Measurements from ENCODE around the gene DOP1B.

Gene DOP1B

GRCh38 chr21:36163750-36164741 lies 7.4 kb downstream of the DOP1B start:
- TF ChIP-seq CTCF (IDR thresholded peaks at IDR 0.05; ENCODE audit: low read length, missing control alignments), result no peak
- DNase-seq (ENCODE audit: low read depth), result no peak
- H3K4me3 ChIP-seq (replicated peaks; ENCODE audit: low read depth, low read length), result no peak overlapping the region

GRCh38 chr21:36165356-36165755 lies 8.7 kb downstream of the DOP1B start:
- no peak for DNase-seq (ENCODE audit: low read depth)
- no peak for TF ChIP-seq CTCF (IDR thresholded peaks at IDR 0.05; ENCODE audit: low read length, missing control alignments)
- no peak overlapping the region for H3K4me3 ChIP-seq (replicated peaks; ENCODE audit: low read depth, low read length)

GRCh38 chr21:36166705-36167104 lies 10.1 kb downstream of the DOP1B start:
- no peak for TF ChIP-seq CTCF (IDR thresholded peaks at IDR 0.05; ENCODE audit: low read length, missing control alignments)
- no peak overlapping the region for H3K4me3 ChIP-seq (replicated peaks; ENCODE audit: low read depth, low read length)
- DNase-seq (ENCODE audit: low read depth), result no peak

GRCh38 chr21:36167541-36167940 lies 10.9 kb downstream of the DOP1B start:
- no peak overlapping the region for H3K4me3 ChIP-seq (replicated peaks; ENCODE audit: low read depth, low read length)
- no peak for TF ChIP-seq CTCF (IDR thresholded peaks at IDR 0.05; ENCODE audit: low read length, missing control alignments)
- no peak for DNase-seq (ENCODE audit: low read depth)

- TF ChIP-seq CTCF (IDR thresholded peaks at IDR 0.05; ENCODE audit: low read length, missing control alignments), result no peak
- DNase-seq (ENCODE audit: low read depth), result no peak
- no peak overlapping the region for H3K4me3 ChIP-seq (replicated peaks; ENCODE audit: low read depth, low read length)
Measured at GRCh38 chr21:36169470-36170128, 13.0 kb downstream of the DOP1B start.

- DNase-seq (ENCODE audit: low read depth), result no peak
- no peak overlapping the region for H3K4me3 ChIP-seq (replicated peaks; ENCODE audit: low read depth, low read length)
- TF ChIP-seq CTCF (IDR thresholded peaks at IDR 0.05; ENCODE audit: low read length, missing control alignments), result no peak
Measured at GRCh38 chr21:36170823-36171222, 14.2 kb downstream of the DOP1B start.
